HCT116 (cell line): ENCODE results near the gene LIN28A. TPM values are rescaled to one million over a fixed set of nuclear protein-coding genes. Genes with fewer than 3 reads are reported as not detected.

Experiments used
- ATAC-seq: fragments of 200-7000 bp; cut with Tn5 transposase; 2 replicates; pipeline ENCODE4 v1.9.1; 2020; ENCODE audit warnings: mild to moderate bottlenecking, moderate library complexity
- BruUV-seq: library from RNA; stranded (reverse); fragments of 400-500 nt; replicated peaks from 2 replicates; lab custom pipeline; 2021; lab: Mats Ljungman, UMichigan
- CTCF ChIA-PET: fragments of 300-600 bp; sonication (Branson Sonifier 250); formaldehyde crosslinking; loops from one replicate; lab custom pipeline; 2021; ENCODE audit warnings: antibody characterized with exemption; lab: Charles Lee
- POLR2A ChIA-PET: fragments of 300-600, 350-600 bp; sonication (Branson Sonifier 250); formaldehyde crosslinking; loops from one replicate; lab custom pipeline; 2021; ENCODE audit warnings: antibody characterized with exemption; lab: Charles Lee
- RAD21 ChIA-PET, 2 experiments: fragments of 300-600 bp; sonication (Branson Sonifier 250); formaldehyde crosslinking; loops; one replicate each; lab custom pipeline; 2023; ENCODE audit warnings: low total read pairs in 2 of 2; ENCODE audit not compliant: uncharacterized antibody in 2 of 2, unreplicated experiment in 2 of 2, low non-redundant PET in 1 of 2; lab: Charles Lee
- DNase-seq: peaks from one replicate; pipeline ENCODE4 v3.0.0-alpha.2; 2010; ENCODE audit warnings: low read depth, low spot score
- H2AFZ ChIP-seq: fragments of 200-600 bp; shearing (Covaris generic), sonication (generic); 2 replicates; pipeline ENCODE4 v1.6.1; 2017; ENCODE audit warnings: low read depth, mixed run types, mixed read lengths, antibody characterized with exemption, low read length; ENCODE audit not compliant: poor library complexity, severe bottlenecking
- H3K27ac ChIP-seq: 2 replicates; pipeline ENCODE4 v1.5.1; 2012; ENCODE audit warnings: low read depth, low read length
- H3K27me3 ChIP-seq: fragments of 200-600 bp; sonication (generic); 2 replicates; pipeline ENCODE4 v1.6.1; 2016; ENCODE audit warnings: mixed run types, low read length, mixed read lengths; ENCODE audit not compliant: insufficient read depth
- H3K36me3 ChIP-seq, 2 experiments: fragments of 200-500 bp in 1 of 2; fragments of 200-600 bp in 1 of 2; sonication (Bioruptor generic) in 1 of 2; sonication (generic) in 1 of 2; 2 replicates each; pipeline versions ENCODE4 v1.5.1 to v1.6.1; 2014 to 2016; ENCODE audit warnings: low read length in 2 of 2, inconsistent platforms in 1 of 2, mixed read lengths in 1 of 2, mixed run types in 1 of 2; ENCODE audit not compliant: insufficient read depth in 2 of 2, control insufficient read depth in 1 of 2
- H3K4me1 ChIP-seq, 2 experiments: fragments of 200-600 bp in 1 of 2; sonication (generic) in 1 of 2; 2 replicates each; pipeline versions ENCODE4 v1.5.1 to v1.6.1; 2012 to 2017; ENCODE audit warnings: low read length in 2 of 2, inconsistent platforms in 1 of 2, mild to moderate bottlenecking in 1 of 2, mixed read lengths in 1 of 2, mixed run types in 1 of 2, moderate library complexity in 1 of 2; ENCODE audit not compliant: insufficient read depth in 2 of 2, control insufficient read depth in 1 of 2
- H3K4me2 ChIP-seq: fragments of 200-600 bp; sonication (generic); 2 replicates; pipeline ENCODE4 v1.6.1; 2017; ENCODE audit warnings: mixed run types, low read length, mixed read lengths
- H3K4me3 ChIP-seq, 2 experiments: fragments of 200-600 bp in 1 of 2; sonication (generic) in 1 of 2; replicated peaks in 1 of 2; 2 replicates each; pipeline ENCODE4 v1.5.1; 2011 to 2016; ENCODE audit warnings: low read length in 2 of 2, control low read depth in 1 of 2, low read depth in 1 of 2, mild to moderate bottlenecking in 1 of 2, mixed read lengths in 1 of 2, mixed run types in 1 of 2
- H3K79me2 ChIP-seq: fragments of 200-600 bp; sonication (generic); 2 replicates; pipeline ENCODE4 v1.6.1; 2017; ENCODE audit warnings: mild to moderate bottlenecking, mixed run types, low read length, moderate library complexity, mixed read lengths; ENCODE audit not compliant: insufficient read depth
- H3K9ac ChIP-seq: fragments of 200-600 bp; sonication (generic); 2 replicates; pipeline ENCODE4 v1.6.1; 2016; ENCODE audit warnings: low read length, mixed read lengths
- H3K9me2 ChIP-seq: fragments of 200-600 bp; sonication (generic), shearing (Covaris generic); 2 replicates; pipeline ENCODE4 v1.6.1; 2017; ENCODE audit warnings: mixed run types, mild to moderate bottlenecking, moderate library complexity; ENCODE audit not compliant: insufficient read depth
- H3K9me3 ChIP-seq, 2 experiments: fragments of 200-500 bp in 1 of 2; fragments of 200-600 bp in 1 of 2; sonication (Bioruptor generic) in 1 of 2; sonication (generic) in 1 of 2; 2 replicates each; pipeline ENCODE4 v1.6.1; 2014 to 2017; ENCODE audit warnings: low read length in 2 of 2, mixed read lengths in 2 of 2, inconsistent platforms in 1 of 2, low read depth in 1 of 2, mild to moderate bottlenecking in 1 of 2, mixed run types in 1 of 2, moderate library complexity in 1 of 2; ENCODE audit not compliant: control insufficient read depth in 1 of 2, insufficient read depth in 1 of 2
- H4K20me1 ChIP-seq: fragments of 200-600 bp; sonication (generic), shearing (Covaris generic); 2 replicates; pipeline ENCODE4 v1.6.1; 2017; ENCODE audit warnings: mixed run types, mild to moderate bottlenecking, moderate library complexity; ENCODE audit not compliant: insufficient read depth
- CBX3 ChIP-seq: IDR thresholded peaks from 2 replicates; pipeline ENCODE4 v1.6.1; 2012; ENCODE audit warnings: low read depth
- CEBPB ChIP-seq: IDR thresholded peaks from 2 replicates; pipeline ENCODE4 v1.6.1; 2012; ENCODE audit warnings: low read depth
- CTCF ChIP-seq, 3 experiments: fragments of 200-600 bp in 1 of 3; sonication (generic) in 1 of 3; IDR thresholded peaks in 2 of 3; conservative IDR thresholded peaks in 1 of 3; 2 replicates each; pipeline ENCODE4 v1.5.1; 2012 to 2017; ENCODE audit warnings: low read depth in 2 of 3, low read length in 2 of 3, antibody characterized with exemption in 1 of 3, borderline replicate concordance in 1 of 3, control low read depth in 1 of 3, mild to moderate bottlenecking in 1 of 3, mixed read lengths in 1 of 3, mixed run types in 1 of 3, moderate library complexity in 1 of 3; ENCODE audit not compliant: insufficient read depth in 1 of 3
- ELF1 ChIP-seq: IDR thresholded peaks from 2 replicates; pipeline ENCODE4 v1.6.1; 2012; ENCODE audit warnings: low read depth, borderline replicate concordance
- EZH2phosphoT487 ChIP-seq: fragments of 200-600 bp; IDR thresholded peaks from 2 replicates; pipeline ENCODE4 v1.6.1; 2018; ENCODE audit warnings: antibody characterized with exemption, borderline replicate concordance
- JUND ChIP-seq: IDR thresholded peaks from 2 replicates; pipeline ENCODE4 v1.6.1; 2012
- RAD21 ChIP-seq: IDR thresholded peaks from 2 replicates; pipeline ENCODE4 v1.6.1; 2012; ENCODE audit warnings: low read depth, mild to moderate bottlenecking
- REST ChIP-seq: IDR thresholded peaks from 2 replicates; pipeline ENCODE4 v1.6.1; 2012; ENCODE audit warnings: low read depth
- intact Hi-C: fragments of 100-400 bp; cut with micrococcal nuclease; formaldehyde crosslinking; loops from 2 replicates; pipeline ENCODE4 v1.10.0; 2022
- total RNA-seq: library from RNA; stranded (reverse); gene quantifications from one replicate; pipeline ENCODE4 v1.2.1, GENCODE V29; 2021; ENCODE audit not compliant: unreplicated experiment

The LIN28A gene
- total RNA-seq, 1 experiment from 2014 or later: 1.4 TPM

- H2AFZ ChIP-seq: no peak overlapping the region
- intact Hi-C loops: no loop called here
- no peak for DNase-seq
- ChIA-PET POLR2A (no interaction called here), RAD21 (no interaction called here), CTCF (no interaction called here)
- H3K27ac ChIP-seq: no peak overlapping the region
- H4K20me1 ChIP-seq: peaks cover 20% of the 10 kb centered on the region; the same call in 1 of the 2 replicates
- H3K9ac ChIP-seq: no peak overlapping the region
- no peak overlapping the region for H3K4me2 ChIP-seq
- no peak overlapping the region for H3K4me3 ChIP-seq
- H3K79me2 ChIP-seq: peaks cover 23% of the 10 kb centered on the region
- no TSS peak for BruUV-seq
- TF ChIP-seq CTCF (IDR thresholded peaks at IDR 0.05 in 2 of 3, conservative IDR thresholded peaks at IDR 0.05 in 1 of 3; ENCODE audit: borderline replicate concordance in 1 of 3, insufficient read depth in 1 of 3, low read depth in 2 of 3, low read length in 2 of 3): no peak
- no peak for TF ChIP-seq ELF1
- no peak for TF ChIP-seq REST
- no peak for TF ChIP-seq EZH2phosphoT487
- no peak for TF ChIP-seq CEBPB
- TF ChIP-seq CBX3: no peak
- no peak for TF ChIP-seq JUND
- no peak for TF ChIP-seq RAD21
- H3K4me1 ChIP-seq: peaks cover 13 to 34% of the 10 kb centered on the region in 2 experiments
- H3K36me3 ChIP-seq: peaks cover 25 to 34% of the 10 kb centered on the region in 2 experiments
- no peaks in the 10 kb centered on the region for H3K9me3 ChIP-seq
- H3K9me2 ChIP-seq: no peaks in the 10 kb centered on the region
- H3K27me3 ChIP-seq: no peaks in the 10 kb centered on the region
- no peak for ATAC-seq
Observed at GRCh38 chr1:26474818-26475217, 64.2 kb downstream of the LIN28A start.
